DMS 273 (cell line): ENCODE results near the gene CCDC12.

Experiments
- DNase-seq: peaks from one replicate; lab custom pipeline; 2025; ENCODE audit not compliant: unreplicated experiment; lab: John Stamatoyannopoulos, UW

The CCDC12 gene

GRCh38 chr3:46942076-46942475 lies 34.5 kb downstream of the CCDC12 start:
- DNase-seq: no peak

GRCh38 chr3:46939578-46940445 lies 36.7 kb downstream of the CCDC12 start:
- no peak for DNase-seq

- DNase-seq: no peak
These were observed 38.4 kb downstream of the CCDC12 start for GRCh38 chr3:46938118-46938517.

GRCh38 chr3:46936733-46937250 lies 39.8 kb downstream of the CCDC12 start:
- no peak for DNase-seq

GRCh38 chr3:46935989-46936558 lies 40.5 kb downstream of the CCDC12 start:
- DNase-seq: no peak

- DNase-seq: peak; percentile 47
These were observed 41.2 kb downstream of the CCDC12 start for GRCh38 chr3:46935168-46935858.

GRCh38 chr3:46934498-46935167 lies 41.9 kb downstream of the CCDC12 start:
- peak; percentile 32 for DNase-seq

- peak; percentile 46 for DNase-seq
These were observed 42.5 kb downstream of the CCDC12 start for GRCh38 chr3:46934072-46934471.

- DNase-seq: no peak
These were observed 43.3 kb downstream of the CCDC12 start for GRCh38 chr3:46933261-46933660.

- DNase-seq: no peak
These were observed 43.9 kb downstream of the CCDC12 start for GRCh38 chr3:46932455-46933225.

- DNase-seq: no peak
These were observed 44.8 kb downstream of the CCDC12 start for GRCh38 chr3:46931631-46932331.

GRCh38 chr3:46930945-46931403 lies 45.6 kb downstream of the CCDC12 start:
- no peak for DNase-seq

GRCh38 chr3:46930166-46930944 lies 46.2 kb downstream of the CCDC12 start:
- DNase-seq: no peak

- no peak for DNase-seq
These were observed 47.2 kb downstream of the CCDC12 start for GRCh38 chr3:46929324-46929723.

- DNase-seq: no peak
These were observed 48.3 kb downstream of the CCDC12 start for GRCh38 chr3:46928282-46928681.

GRCh38 chr3:46927718-46928073 lies 48.8 kb downstream of the CCDC12 start:
- no peak for DNase-seq

- no peak for DNase-seq
These were observed 49.5 kb downstream of the CCDC12 start for GRCh38 chr3:46926871-46927717.

GRCh38 chr3:46926447-46926846 lies 50.1 kb downstream of the CCDC12 start:
- DNase-seq: no peak
